GM12872 (cell line): ENCODE results near the gene CDH23.

Experiments
- CTCF ChIP-seq: IDR thresholded peaks from 3 replicates; pipeline ENCODE4 v1.5.1; 2011; ENCODE audit warnings: low read depth, mild to moderate bottlenecking, low read length, moderate library complexity; ENCODE audit not compliant: insufficient read depth

CDH23 gene

GRCh38 chr10:71661779-71662336 lies 265.1 kb downstream of the CDH23 start:
- TF ChIP-seq CTCF, result no peak

- TF ChIP-seq CTCF, result no peak
These were observed 266.6 kb downstream of the CDH23 start for GRCh38 chr10:71663311-71663710.

GRCh38 chr10:71664585-71664984 lies 267.9 kb downstream of the CDH23 start:
- TF ChIP-seq CTCF, result no peak

- TF ChIP-seq CTCF, result no peak
These were observed 268.7 kb downstream of the CDH23 start for GRCh38 chr10:71665456-71665855.

GRCh38 chr10:71666639-71667386 lies 270.1 kb downstream of the CDH23 start:
- no peak for TF ChIP-seq CTCF

- no peak for TF ChIP-seq CTCF
These were observed 270.6 kb downstream of the CDH23 start for GRCh38 chr10:71667387-71667752.

- no peak for TF ChIP-seq CTCF
These were observed 275.6 kb downstream of the CDH23 start for GRCh38 chr10:71671994-71672946.
